ENCODE measurements around the gene WFDC5. TPM values are rescaled to one million over a fixed set of nuclear protein-coding genes. Genes with fewer than 3 reads are reported as not detected.
A peak's percentile ranks its signal among the peaks of the same experiment; 100 is the strongest.

Gene WFDC5
- total RNA-seq, 5 donors from 2014 or later (not counting 1 experiment from before 2014, with no cell fraction given), result not detected

DNA sequence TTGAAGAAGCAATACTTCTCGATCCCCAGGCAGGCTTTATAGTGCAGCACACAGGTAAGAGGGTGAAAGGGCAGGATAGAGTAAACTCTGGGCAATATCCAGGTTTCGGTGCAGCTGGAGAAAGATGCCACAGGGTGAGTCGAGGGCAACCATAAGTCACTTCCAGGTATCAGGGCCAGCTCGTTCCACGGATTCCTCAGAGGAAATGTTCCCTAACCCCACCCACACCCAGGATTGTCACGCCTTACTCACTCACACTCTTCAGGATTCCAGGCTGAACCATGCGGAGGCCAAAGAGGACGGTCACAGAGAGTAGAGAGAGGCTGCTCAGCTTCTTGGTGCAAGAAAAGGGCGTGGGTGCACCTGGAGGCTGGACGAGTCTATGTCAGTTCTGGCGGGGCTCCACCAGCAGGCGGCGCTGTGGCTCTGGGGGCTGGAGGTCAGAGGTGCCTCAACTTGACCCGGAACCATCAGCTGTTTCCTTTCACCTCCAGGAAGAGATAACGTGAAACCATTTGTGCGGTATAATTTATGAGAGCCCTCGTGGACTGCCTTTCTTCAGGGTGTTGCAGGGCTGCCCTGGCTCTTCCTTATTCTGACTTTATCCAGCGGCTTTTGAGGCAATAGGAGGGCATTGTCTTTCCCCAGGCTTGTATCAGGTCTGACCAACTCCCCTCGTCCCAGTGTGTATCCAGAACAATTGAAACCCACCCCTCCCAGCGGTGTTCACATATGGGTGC lies 23.8 kb upstream of the WFDC5 start:
- CTCF ChIA-PET, result no interaction called here
- H3K4me3 ChIP-seq (ENCODE audit: control insufficient read depth in 1 of 2, extremely low read depth in 1 of 2, low read length in 1 of 2), result no peak overlapping the region
- Mint-ChIP-seq H3K4me1 (no peaks in the 10 kb centered on the region), H3K36me3 (no peaks in the 10 kb centered on the region), H3K27me3 (peaks cover 6 to 17% of the 10 kb centered on the region in 2 donors), H3K4me3 (no peak overlapping the region), H3K9me3 (peaks cover 0 to 3% (median 0%) of the 10 kb centered on the region in 3 donors), H3K27ac (no peak overlapping the region)
- H3K36me3 ChIP-seq (ENCODE audit: control insufficient read depth in 2 of 2, extremely low read depth in 1 of 2, insufficient read depth in 1 of 2, low read length in 1 of 2), result no peaks in the 10 kb centered on the region
- ATAC-seq (replicated peaks in 1 of 4), result no peak
- peaks cover 0 to 5% of the 10 kb centered on the region in 2 experiments for H3K4me1 ChIP-seq (ENCODE audit: control insufficient read depth in 1 of 2, extremely low read depth in 1 of 2, insufficient read depth in 2 of 2, low read length in 2 of 2)
- no peaks in the 10 kb centered on the region for H3K9me3 ChIP-seq
- no peak overlapping the region for H3K27ac ChIP-seq (ENCODE audit: low read length)
- H3K27me3 ChIP-seq (replicated peaks in 1 of 2; ENCODE audit: control insufficient read depth in 2 of 2, extremely low read depth in 1 of 2, insufficient read depth in 2 of 2, low read length in 1 of 2), result peaks cover 0 to 26% of the 10 kb centered on the region in 2 experiments
- 63% methylated on average over 7 of the region's 20 CpGs for WGBS (ENCODE audit: insufficient coverage)
- peak in 27 of 35 experiments; percentile 7 to 48 (median 19) for DNase-seq
- POLR2A ChIA-PET, result interaction anchor here in 1 of 2 donors (0.7 kb wide), 1 partner anchor 1454 kb away, joined by 4 read pairs; no protein-coding TSS in a partner anchor

DNA sequence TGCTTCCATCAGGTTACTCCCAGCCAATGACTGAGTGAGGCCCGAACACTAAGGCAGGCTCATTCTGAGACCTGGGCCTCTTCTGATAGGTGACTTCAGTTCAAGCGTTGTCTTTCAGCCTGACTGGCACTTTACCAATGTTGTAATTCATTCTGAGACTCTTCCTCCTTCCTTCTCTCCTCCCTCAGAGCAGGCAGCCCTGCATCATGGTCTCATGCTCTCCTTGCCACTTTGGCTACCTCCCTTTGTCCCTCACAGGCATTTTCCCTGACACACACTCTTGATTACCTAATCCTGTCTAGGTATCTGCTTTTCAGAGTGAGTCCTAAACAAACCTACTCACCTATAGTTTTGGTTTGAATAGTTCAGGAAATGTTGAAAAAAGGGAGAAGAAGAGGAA lies 21.9 kb upstream of the WFDC5 start:
- Histone ChIP-seq H3K4me1 (ENCODE audit: control insufficient read depth in 1 of 2, extremely low read depth in 1 of 2, insufficient read depth in 2 of 2, low read length in 2 of 2) (peaks cover 0 to 5% of the 10 kb centered on the region in 2 experiments), H3K4me3 (ENCODE audit: control insufficient read depth in 1 of 2, extremely low read depth in 1 of 2, low read length in 1 of 2) (no peak overlapping the region), H3K27me3 (replicated peaks in 1 of 2; ENCODE audit: control insufficient read depth in 2 of 2, extremely low read depth in 1 of 2, insufficient read depth in 2 of 2, low read length in 1 of 2) (peaks cover 0 to 26% of the 10 kb centered on the region in 2 experiments), H3K9me3 (no peaks in the 10 kb centered on the region), H3K36me3 (ENCODE audit: control insufficient read depth in 2 of 2, extremely low read depth in 1 of 2, insufficient read depth in 1 of 2, low read length in 1 of 2) (no peaks in the 10 kb centered on the region), H3K27ac (ENCODE audit: low read length) (no peak overlapping the region)
- Mint-ChIP-seq H3K4me3 (no peak overlapping the region), H3K27ac (no peak overlapping the region), H3K9me3 (peaks cover 0 to 3% (median 0%) of the 10 kb centered on the region in 3 donors), H3K4me1 (no peaks in the 10 kb centered on the region), H3K27me3 (peaks cover 14 to 18% of the 10 kb centered on the region in 2 donors), H3K36me3 (no peaks in the 10 kb centered on the region)
- CTCF ChIA-PET, result interaction anchor here in 1 of 2 donors (0.6 kb wide), 1 partner anchor 22 kb away, joined by 3 read pairs; the partner anchor contains the start of gene WFDC5
- WGBS (ENCODE audit: insufficient coverage), result 77% methylated on average over 2 of the region's 2 CpGs
- ATAC-seq (replicated peaks in 1 of 4), result no peak
- POLR2A ChIA-PET, result no interaction called here
- DNase-seq, result no peak

DNA sequence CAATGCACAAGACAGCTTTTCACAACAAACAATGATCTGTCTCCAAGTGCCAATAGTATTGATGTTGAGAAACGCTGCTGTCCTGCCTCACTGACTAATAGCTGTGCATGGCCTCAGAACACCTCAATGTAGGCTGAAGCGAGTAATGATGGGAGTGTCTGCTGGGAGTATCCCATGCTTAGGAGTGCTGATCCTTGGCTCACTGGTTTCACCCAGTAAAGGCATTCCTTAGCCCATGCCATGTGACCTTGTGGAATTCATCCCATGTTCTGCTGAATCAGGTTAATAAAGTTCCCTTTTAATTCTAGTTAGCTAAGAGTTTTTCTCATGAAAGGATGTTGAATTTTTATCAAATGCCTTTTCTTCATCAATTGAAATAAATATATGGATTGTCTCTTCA lies 13.1 kb upstream of the WFDC5 start:
- Mint-ChIP-seq H3K27me3 (peaks cover 40 to 46% of the 10 kb centered on the region in 2 donors), H3K9me3 (no peaks in the 10 kb centered on the region), H3K36me3 (no peaks in the 10 kb centered on the region), H3K4me3 (no peak overlapping the region), H3K4me1 (no peaks in the 10 kb centered on the region), H3K27ac (no peak overlapping the region)
- DNase-seq (no peak), ATAC-seq (replicated peaks in 1 of 4) (no peak)
- POLR2A ChIA-PET, result no interaction called here
- H3K4me1 ChIP-seq (ENCODE audit: control insufficient read depth in 1 of 2, extremely low read depth in 1 of 2, insufficient read depth in 2 of 2, low read length in 2 of 2), result no peaks in the 10 kb centered on the region
- H3K36me3 ChIP-seq (ENCODE audit: control insufficient read depth in 2 of 2, extremely low read depth in 1 of 2, insufficient read depth in 1 of 2, low read length in 1 of 2), result no peaks in the 10 kb centered on the region
- peaks cover 3 to 10% of the 10 kb centered on the region in 2 experiments for H3K27me3 ChIP-seq (replicated peaks in 1 of 2; ENCODE audit: control insufficient read depth in 2 of 2, extremely low read depth in 1 of 2, insufficient read depth in 2 of 2, low read length in 1 of 2)
- no peak overlapping the region for H3K4me3 ChIP-seq (ENCODE audit: control insufficient read depth in 1 of 2, extremely low read depth in 1 of 2, low read length in 1 of 2)
- CTCF ChIA-PET, result no interaction called here
- H3K27ac ChIP-seq (ENCODE audit: low read length), result no peak overlapping the region
- H3K9me3 ChIP-seq, result no peaks in the 10 kb centered on the region
- WGBS (ENCODE audit: insufficient coverage), result 60% methylated on average over 1 of the region's 2 CpGs

DNA sequence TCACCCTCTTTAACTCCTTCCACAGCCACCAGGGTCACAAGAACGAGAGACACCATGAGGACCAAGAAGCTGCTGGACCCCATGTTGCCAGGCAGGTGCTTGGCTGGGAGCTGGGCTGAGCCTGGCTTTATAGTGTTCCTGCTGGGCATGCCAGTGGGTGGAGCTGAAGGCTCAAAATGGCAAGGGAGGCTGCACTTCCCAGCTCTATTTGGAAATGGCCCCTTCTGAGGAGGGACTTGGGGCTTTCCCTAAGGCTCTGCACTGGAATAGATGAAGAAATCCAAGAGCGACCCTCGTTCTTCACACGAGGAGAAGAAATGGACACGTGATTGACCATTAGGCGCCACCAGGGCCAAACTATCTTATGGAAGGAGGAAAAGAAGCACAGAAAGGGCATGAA lies 9.4 kb upstream of the WFDC5 start, which contains the start of gene WFDC12:
Gene WFDC12, minus strand, starts transcription at position 101 of the 400 bp plus-strand sequence. Its CDS starts 18 bp downstream, at position 83.
- DNase-seq (no peak), ATAC-seq (replicated peaks in 1 of 4) (no peak)
- Histone ChIP-seq H3K9me3 (no peaks in the 10 kb centered on the region), H3K4me1 (ENCODE audit: control insufficient read depth in 1 of 2, extremely low read depth in 1 of 2, insufficient read depth in 2 of 2, low read length in 2 of 2) (no peaks in the 10 kb centered on the region), H3K27me3 (replicated peaks in 1 of 2; ENCODE audit: control insufficient read depth in 2 of 2, extremely low read depth in 1 of 2, insufficient read depth in 2 of 2, low read length in 1 of 2) (peaks cover 0 to 10% of the 10 kb centered on the region in 2 experiments), H3K4me3 (ENCODE audit: control insufficient read depth in 1 of 2, extremely low read depth in 1 of 2, low read length in 1 of 2) (no peak within 1 kb of the TSS), H3K27ac (ENCODE audit: low read length) (no peak within 1 kb of the TSS), H3K36me3 (ENCODE audit: control insufficient read depth in 2 of 2, extremely low read depth in 1 of 2, insufficient read depth in 1 of 2, low read length in 1 of 2) (no peaks in the 10 kb centered on the region)
- ChIA-PET POLR2A (no interaction called here), CTCF (no interaction called here)
- no peaks in the 10 kb centered on the region for H3K4me1 Mint-ChIP-seq
- no peaks in the 10 kb centered on the region for H3K9me3 Mint-ChIP-seq
- H3K36me3 Mint-ChIP-seq, result no peaks in the 10 kb centered on the region
- no peak within 1 kb of the TSS for H3K4me3 Mint-ChIP-seq
- H3K27ac Mint-ChIP-seq, result no peak within 1 kb of the TSS
- WGBS (ENCODE audit: insufficient coverage), result 100% methylated on average over 1 of the region's 6 CpGs
- H3K27me3 Mint-ChIP-seq, result peaks cover 32 to 35% of the 10 kb centered on the region in 2 donors

DNA sequence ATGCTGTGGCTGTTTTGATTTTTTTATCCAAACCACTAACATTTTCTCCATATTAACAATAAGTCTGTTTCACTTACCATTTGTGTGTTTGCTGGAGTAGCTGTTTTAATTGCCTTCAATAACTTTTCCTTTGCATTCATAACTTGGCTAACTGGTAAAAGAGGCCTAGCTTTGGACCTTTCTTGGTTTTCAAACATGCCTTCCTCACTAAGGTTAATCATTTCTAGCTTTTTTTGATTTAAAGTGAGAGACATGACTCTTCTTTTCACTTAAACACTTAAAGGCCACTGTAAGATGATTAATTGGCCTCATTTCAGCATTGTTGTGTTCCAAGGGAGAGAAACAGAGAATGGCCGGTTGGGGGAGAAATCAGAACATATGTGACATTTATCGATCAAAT lies 6.4 kb upstream of the WFDC5 start:
- no CpG with 5 or more reads among the region's 2 CpGs for WGBS (ENCODE audit: insufficient coverage)
- no peaks in the 10 kb centered on the region for H3K36me3 ChIP-seq (ENCODE audit: control insufficient read depth in 2 of 2, extremely low read depth in 1 of 2, insufficient read depth in 1 of 2, low read length in 1 of 2)
- H3K4me1 ChIP-seq (ENCODE audit: control insufficient read depth in 1 of 2, extremely low read depth in 1 of 2, insufficient read depth in 2 of 2, low read length in 2 of 2), result no peaks in the 10 kb centered on the region
- no peak overlapping the region for H3K4me3 Mint-ChIP-seq
- H3K9me3 Mint-ChIP-seq, result no peaks in the 10 kb centered on the region
- no peak for ATAC-seq (replicated peaks in 1 of 4)
- CTCF ChIA-PET, result interaction anchor here in 1 of 2 donors (0.7 kb wide), 1 partner anchor 468 kb away, joined by 3 read pairs; no protein-coding TSS in a partner anchor
- no peak for DNase-seq
- peaks cover 20 to 25% of the 10 kb centered on the region in 2 donors for H3K27me3 Mint-ChIP-seq
- H3K4me3 ChIP-seq (ENCODE audit: control insufficient read depth in 1 of 2, extremely low read depth in 1 of 2, low read length in 1 of 2), result no peak overlapping the region
- POLR2A ChIA-PET, result no interaction called here
- no peak overlapping the region for H3K27ac ChIP-seq (ENCODE audit: low read length)
- no peak overlapping the region for H3K27ac Mint-ChIP-seq
- no peaks in the 10 kb centered on the region for H3K9me3 ChIP-seq
- peaks cover 0 to 10% of the 10 kb centered on the region in 2 experiments for H3K27me3 ChIP-seq (replicated peaks in 1 of 2; ENCODE audit: control insufficient read depth in 2 of 2, extremely low read depth in 1 of 2, insufficient read depth in 2 of 2, low read length in 1 of 2)
- H3K36me3 Mint-ChIP-seq, result no peaks in the 10 kb centered on the region
- no peaks in the 10 kb centered on the region for H3K4me1 Mint-ChIP-seq

DNA sequence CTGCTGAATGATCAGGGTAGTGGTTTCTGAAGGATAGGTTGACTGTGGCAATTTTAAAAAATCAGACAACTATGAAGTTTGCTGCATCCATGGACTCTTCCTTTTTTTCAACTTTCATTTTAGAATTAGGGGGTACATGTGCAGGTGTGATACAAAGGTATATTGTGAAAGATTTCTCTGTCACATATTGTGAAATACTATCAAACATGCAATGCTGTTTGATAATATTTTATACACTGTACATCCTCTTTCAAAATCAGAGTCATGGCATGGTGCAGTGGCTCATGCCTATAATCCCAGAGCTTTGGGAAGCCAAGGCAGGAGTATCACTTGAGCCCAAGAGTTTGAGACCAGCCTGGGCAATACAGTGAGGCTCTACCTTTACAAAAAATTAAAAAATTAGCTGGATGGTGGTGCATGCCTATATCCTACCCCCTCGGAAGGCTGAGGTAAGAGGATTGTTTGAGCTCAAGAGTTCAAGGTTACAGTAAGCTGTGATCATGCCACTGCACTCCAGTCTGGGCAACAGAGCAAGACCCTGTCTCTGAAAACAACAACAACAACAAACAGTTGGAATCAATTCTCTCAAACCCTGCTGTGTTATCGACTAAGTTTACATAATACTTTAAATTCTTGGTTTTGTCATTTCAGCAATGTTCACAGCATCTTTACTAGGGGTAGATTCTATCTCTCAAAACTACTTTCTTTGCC lies 4.7 kb upstream of the WFDC5 start:
- no peaks in the 10 kb centered on the region for H3K36me3 Mint-ChIP-seq
- POLR2A ChIA-PET, result no interaction called here
- H3K4me1 Mint-ChIP-seq, result peaks cover 4 to 7% (median 5%) of the 10 kb centered on the region in 3 donors
- H3K27me3 Mint-ChIP-seq, result peaks cover 19 to 24% of the 10 kb centered on the region in 2 donors
- no CpG with 5 or more reads among the region's 2 CpGs for WGBS (ENCODE audit: insufficient coverage)
- no peak overlapping the region for H3K4me3 Mint-ChIP-seq
- CTCF ChIA-PET, result interaction anchor here in 1 of 2 donors (0.6 kb wide), 1 partner anchor 24 kb away, joined by 3 read pairs; no protein-coding TSS in a partner anchor
- DNase-seq (no peak), ATAC-seq (replicated peaks in 1 of 4) (no peak)
- H3K27me3 ChIP-seq (replicated peaks in 1 of 2; ENCODE audit: control insufficient read depth in 2 of 2, extremely low read depth in 1 of 2, insufficient read depth in 2 of 2, low read length in 1 of 2), result peaks cover 0 to 15% of the 10 kb centered on the region in 2 experiments
- H3K27ac ChIP-seq (ENCODE audit: low read length), result no peak overlapping the region
- no peaks in the 10 kb centered on the region for H3K9me3 Mint-ChIP-seq
- no peak overlapping the region for H3K4me3 ChIP-seq (ENCODE audit: control insufficient read depth in 1 of 2, extremely low read depth in 1 of 2, low read length in 1 of 2)
- H3K4me1 ChIP-seq (ENCODE audit: control insufficient read depth in 1 of 2, extremely low read depth in 1 of 2, insufficient read depth in 2 of 2, low read length in 2 of 2), result peaks cover 0 to 4% of the 10 kb centered on the region in 2 experiments
- no peak overlapping the region for H3K27ac Mint-ChIP-seq
- no peaks in the 10 kb centered on the region for H3K36me3 ChIP-seq (ENCODE audit: control insufficient read depth in 2 of 2, extremely low read depth in 1 of 2, insufficient read depth in 1 of 2, low read length in 1 of 2)
- no peaks in the 10 kb centered on the region for H3K9me3 ChIP-seq

All from T-cell (primary cell).